ENCODE data around the gene CAD.
"Not testable (repeated sequence)": the region's sequence is repeated elsewhere in the genome, so short reads cannot be mapped to it uniquely, and the experiment has no call there.

Gene CAD

GRCh38 chr2:27175330-27175729 is 41.8 kb upstream of the CAD start:
- Histone ChIP-seq H2AFZ (ENCODE audit: low read depth) (peak overlapping the region; percentile 66; the same call in 1 of the 2 replicates), H3K9ac (no peak overlapping the region), H3K36me3 (ENCODE audit: insufficient read depth) (no peaks in the 10 kb centered on the region), H4K20me1 (ENCODE audit: insufficient read depth) (no peaks in the 10 kb centered on the region), H3K4me2 (peak overlapping the region; percentile 59; the same call in 1 of the 2 replicates), H3K4me3 (IDR thresholded peaks at IDR 0.05; ENCODE audit: insufficient read depth, low read depth, low read length) (no peak overlapping the region), H3K27ac (no peak overlapping the region), H3K4me1 (ENCODE audit: low read depth, poor library complexity, severe bottlenecking) (peaks cover 34% of the 10 kb centered on the region), H3K79me2 (ENCODE audit: insufficient read depth, low read depth) (no peaks in the 10 kb centered on the region), H3K27me3 (ENCODE audit: insufficient read depth, low read depth) (no peaks in the 10 kb centered on the region)
- TF ChIP-seq, protein P1, sequence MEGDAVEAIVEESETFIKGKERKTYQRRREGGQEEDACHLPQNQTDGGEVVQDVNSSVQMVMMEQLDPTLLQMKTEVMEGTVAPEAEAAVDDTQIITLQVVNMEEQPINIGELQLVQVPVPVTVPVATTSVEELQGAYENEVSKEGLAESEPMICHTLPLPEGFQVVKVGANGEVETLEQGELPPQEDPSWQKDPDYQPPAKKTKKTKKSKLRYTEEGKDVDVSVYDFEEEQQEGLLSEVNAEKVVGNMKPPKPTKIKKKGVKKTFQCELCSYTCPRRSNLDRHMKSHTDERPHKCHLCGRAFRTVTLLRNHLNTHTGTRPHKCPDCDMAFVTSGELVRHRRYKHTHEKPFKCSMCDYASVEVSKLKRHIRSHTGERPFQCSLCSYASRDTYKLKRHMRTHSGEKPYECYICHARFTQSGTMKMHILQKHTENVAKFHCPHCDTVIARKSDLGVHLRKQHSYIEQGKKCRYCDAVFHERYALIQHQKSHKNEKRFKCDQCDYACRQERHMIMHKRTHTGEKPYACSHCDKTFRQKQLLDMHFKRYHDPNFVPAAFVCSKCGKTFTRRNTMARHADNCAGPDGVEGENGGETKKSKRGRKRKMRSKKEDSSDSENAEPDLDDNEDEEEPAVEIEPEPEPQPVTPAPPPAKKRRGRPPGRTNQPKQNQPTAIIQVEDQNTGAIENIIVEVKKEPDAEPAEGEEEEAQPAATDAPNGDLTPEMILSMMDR (conservative IDR thresholded peaks at IDR 0.05; ENCODE audit: low read depth, low read length), result no peak

GRCh38 chr2:27175781-27176180 is 41.4 kb upstream of the CAD start:
- not testable (repeated sequence) for H3K4me3 ChIP-seq (IDR thresholded peaks at IDR 0.05; ENCODE audit: insufficient read depth, low read depth, low read length); H3K36me3 ChIP-seq (ENCODE audit: insufficient read depth); H3K27ac ChIP-seq; H2AFZ ChIP-seq (ENCODE audit: low read depth); H3K4me2 ChIP-seq; H3K27me3 ChIP-seq (ENCODE audit: insufficient read depth, low read depth); H3K79me2 ChIP-seq (ENCODE audit: insufficient read depth, low read depth); H4K20me1 ChIP-seq (ENCODE audit: insufficient read depth); H3K9ac ChIP-seq
- H3K4me1 ChIP-seq (ENCODE audit: low read depth, poor library complexity, severe bottlenecking), result peaks cover 33% of the 10 kb centered on the region

- Histone ChIP-seq H3K36me3 (ENCODE audit: insufficient read depth) (no peaks in the 10 kb centered on the region), H3K4me3 (IDR thresholded peaks at IDR 0.05; ENCODE audit: insufficient read depth, low read depth, low read length) (no peak overlapping the region), H3K4me2 (no peak overlapping the region), H3K27ac (no peak overlapping the region), H4K20me1 (ENCODE audit: insufficient read depth) (no peaks in the 10 kb centered on the region), H3K79me2 (ENCODE audit: insufficient read depth, low read depth) (no peaks in the 10 kb centered on the region), H2AFZ (ENCODE audit: low read depth) (no peak overlapping the region), H3K9ac (no peak overlapping the region), H3K4me1 (ENCODE audit: low read depth, poor library complexity, severe bottlenecking) (peaks cover 33% of the 10 kb centered on the region), H3K27me3 (ENCODE audit: insufficient read depth, low read depth) (no peaks in the 10 kb centered on the region)
- TF ChIP-seq, protein P1 (conservative IDR thresholded peaks at IDR 0.05; ENCODE audit: low read depth, low read length), result no peak
Measured at GRCh38 chr2:27177441-27178351, 39.5 kb upstream of the CAD start.

- H3K4me2 ChIP-seq, result no peak overlapping the region
Measured at GRCh38 chr2:27178469-27178868, 38.7 kb upstream of the CAD start.

More at GRCh38 chr2:27178469-27178868, 38.7 kb upstream of the CAD start:
- Histone ChIP-seq H3K4me3 (IDR thresholded peaks at IDR 0.05; ENCODE audit: insufficient read depth, low read depth, low read length) (no peak overlapping the region), H3K4me1 (ENCODE audit: low read depth, poor library complexity, severe bottlenecking) (peaks cover 33% of the 10 kb centered on the region), H3K79me2 (ENCODE audit: insufficient read depth, low read depth) (no peaks in the 10 kb centered on the region), H3K27ac (no peak overlapping the region), H3K9ac (no peak overlapping the region), H4K20me1 (ENCODE audit: insufficient read depth) (no peaks in the 10 kb centered on the region), H3K27me3 (ENCODE audit: insufficient read depth, low read depth) (no peaks in the 10 kb centered on the region), H2AFZ (ENCODE audit: low read depth) (no peak overlapping the region), H3K36me3 (ENCODE audit: insufficient read depth) (no peaks in the 10 kb centered on the region)
- TF ChIP-seq, protein P1 (conservative IDR thresholded peaks at IDR 0.05; ENCODE audit: low read depth, low read length), result no peak

Data from KMS-11 (cell line).